ENCODE data around the gene HCAR2.
"Not testable (repeated sequence)": the region's sequence is repeated elsewhere in the genome, so short reads cannot be mapped to it uniquely, and the experiment has no call there.

DNA sequence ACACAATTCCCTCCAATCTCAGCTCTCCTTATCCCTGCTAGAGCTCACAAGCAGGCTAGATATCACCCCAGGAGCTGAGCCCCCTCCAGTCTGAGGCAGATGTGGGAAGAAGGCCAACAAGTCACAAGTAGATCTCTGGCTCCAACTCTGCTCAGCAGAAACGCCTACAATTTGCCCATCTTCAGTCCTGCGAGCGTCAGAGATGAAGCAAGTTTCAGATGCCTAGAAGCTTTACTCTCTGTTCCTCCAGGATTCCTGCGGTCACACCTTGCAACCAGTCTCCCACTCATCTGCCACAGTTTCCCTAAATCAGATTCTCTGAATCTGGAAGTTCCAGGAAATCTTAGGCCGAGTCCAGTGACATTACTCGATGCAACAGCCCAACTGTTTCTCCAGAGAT, 12.1 kb upstream of the HCAR2 start:
- not testable (repeated sequence) for TF ChIP-seq CTCF (IDR thresholded peaks at IDR 0.05); POLR2A (IDR thresholded peaks at IDR 0.05); POLR2AphosphoS5 (IDR thresholded peaks at IDR 0.05; ENCODE audit: insufficient read depth in 1 of 2, low read depth in 1 of 2)

All from vagina (tissue), 2 donors.